B cell (primary cell): ENCODE measurements around the gene C11orf86. TPM values are rescaled to one million over a fixed set of nuclear protein-coding genes. Genes with fewer than 3 reads are reported as not detected.
"Not testable (repeated sequence)": the region's sequence is repeated elsewhere in the genome, so short reads cannot be mapped to it uniquely, and the experiment has no call there.

Experiments used
- ATAC-seq: fragments of 200-7000 bp; cut with Tn5 transposase; one replicate; pipeline ENCODE4 v1.10.0; 2021; ENCODE audit warnings: low read depth, mild to moderate bottlenecking, moderate number of reproducible peaks, moderate library complexity
- CTCF ChIA-PET: fragments of 350-600 bp; sonication (Branson Sonifier 250); formaldehyde crosslinking; loops from one replicate; lab custom pipeline; 2021; ENCODE audit warnings: antibody characterized with exemption, inconsistent platforms; lab: Charles Lee
- POLR2A ChIA-PET: fragments of 350-600 bp; sonication (Branson Sonifier 250); formaldehyde crosslinking; loops from one replicate; lab custom pipeline; 2021; ENCODE audit warnings: antibody characterized with exemption; lab: Charles Lee
- DNase-seq: peaks from one replicate; pipeline ENCODE4 v3.0.0; 2013
- H2AFZ ChIP-seq: 2 replicates; pipeline ENCODE4 v1.6.1; 2012; ENCODE audit warnings: mild to moderate bottlenecking, low read depth, low read length; ENCODE audit not compliant: insufficient read depth, poor library complexity, severe bottlenecking
- H3K27ac ChIP-seq, 2 donors: 1 replicate in 1 of 2; 2 replicates in 1 of 2; pipeline ENCODE4 v1.5.1; 2012 to 2013; ENCODE audit warnings: low read length in 2 of 2, mild to moderate bottlenecking in 2 of 2, moderate library complexity in 1 of 2
- H3K27me3 ChIP-seq, 4 experiments: fragments of 200-600 bp in 1 of 4; sonication (generic) in 1 of 4; replicated peaks in 1 of 4; 1 replicate in 2 of 4; 2 replicates in 2 of 4; pipeline versions ENCODE4 v1.6.1 to v1.7.0; 2013 to 2016; ENCODE audit warnings: low read length in 3 of 4, mild to moderate bottlenecking in 2 of 4, mixed read lengths in 1 of 4, moderate library complexity in 1 of 4; ENCODE audit not compliant: insufficient read depth in 4 of 4, control insufficient read depth in 3 of 4; ENCODE audit errors: control extremely low read depth in 1 of 4
- H3K36me3 ChIP-seq, 2 experiments: replicated peaks in 1 of 2; 1 replicate in 1 of 2; 2 replicates in 1 of 2; pipeline versions ENCODE4 v1.6.1 to v1.7.1; 2013; ENCODE audit warnings: low read length in 1 of 2; ENCODE audit not compliant: insufficient read depth in 2 of 2, control insufficient read depth in 1 of 2; ENCODE audit errors: control extremely low read depth in 1 of 2, extremely low read depth in 1 of 2
- H3K4me1 ChIP-seq, 2 donors: fragments of 200-600 bp in 1 of 2; sonication (generic) in 1 of 2; 1 replicate in 1 of 2; 2 replicates in 1 of 2; pipeline versions ENCODE4 v1.5.1 to v1.6.1; 2013 to 2017; ENCODE audit warnings: low read length in 2 of 2; ENCODE audit not compliant: control insufficient read depth in 2 of 2, insufficient read depth in 2 of 2
- H3K4me2 ChIP-seq: replicated peaks from 2 replicates; pipeline ENCODE3; 2012; ENCODE audit warnings: mild to moderate bottlenecking, low read depth, low read length; ENCODE audit not compliant: poor library complexity, severe bottlenecking
- H3K4me3 ChIP-seq, 5 experiments: fragments of 200-600 bp in 1 of 5; sonication (generic) in 1 of 5; 1 replicate in 3 of 5; 2 replicates in 2 of 5; pipeline versions ENCODE4 v1.5.1 to v1.7.0; 2011 to 2016; ENCODE audit warnings: low read length in 4 of 5, mild to moderate bottlenecking in 4 of 5, low read depth in 2 of 5, control low read depth in 1 of 5, moderate library complexity in 1 of 5; ENCODE audit not compliant: insufficient read depth in 1 of 5; ENCODE audit errors: control extremely low read depth in 1 of 5, extremely low read depth in 1 of 5
- H3K79me2 ChIP-seq: fragments of 200-600 bp; sonication (generic); one replicate; pipeline ENCODE4 v1.6.0; 2016; ENCODE audit warnings: low read length; ENCODE audit not compliant: control insufficient read depth, insufficient read depth
- H3K9ac ChIP-seq: fragments of 200-600 bp; sonication (generic); 2 replicates; pipeline ENCODE4 v1.6.1; 2017; ENCODE audit warnings: mild to moderate bottlenecking, low read length, moderate library complexity
- H3K9me3 ChIP-seq, 3 donors: one replicate each; pipeline versions ENCODE4 v1.6.1 to v1.7.1; 2013; ENCODE audit warnings: low read length in 2 of 3; ENCODE audit not compliant: control insufficient read depth in 2 of 3, insufficient read depth in 1 of 3; ENCODE audit errors: control extremely low read depth in 1 of 3
- H4K20me1 ChIP-seq: 2 replicates; pipeline ENCODE4 v1.6.0; 2012; ENCODE audit warnings: mild to moderate bottlenecking, low read length; ENCODE audit not compliant: insufficient read depth, control insufficient read depth, poor library complexity, severe bottlenecking
- H3K27ac Mint-ChIP-seq: one replicate; pipeline ENCODE4 v1.8.0; 2021; ENCODE audit warnings: mixed read lengths
- H3K27me3 Mint-ChIP-seq: one replicate; pipeline ENCODE4 v1.8.0; 2021; ENCODE audit warnings: mixed read lengths
- H3K4me1 Mint-ChIP-seq: one replicate; pipeline ENCODE4 v1.8.0; 2021; ENCODE audit warnings: mixed read lengths
- H3K4me3 Mint-ChIP-seq: one replicate; pipeline ENCODE4 v1.8.0; 2021; ENCODE audit warnings: mixed read lengths
- H3K9me3 Mint-ChIP-seq: one replicate; pipeline ENCODE4 v1.8.0; 2022; ENCODE audit warnings: mixed read lengths; ENCODE audit not compliant: insufficient read depth
- CTCF ChIP-seq: fragments of 200-600 bp; IDR thresholded peaks from one replicate; pipeline ENCODE4 v1.8.0; 2022; ENCODE audit warnings: antibody characterized with exemption, mild to moderate bottlenecking
- EZH2 ChIP-seq: IDR thresholded peaks from 2 replicates; pipeline ENCODE4 v1.6.1; 2012; ENCODE audit warnings: borderline replicate concordance, low read depth, mild to moderate bottlenecking, moderate library complexity, low read length; ENCODE audit not compliant: insufficient read depth, poor library complexity, severe bottlenecking
- WGBS: methylation state at CpG from one replicate; pipeline ENCODE4 v1.1.5; 2013; ENCODE audit warnings: missing lambda C conversion rate; ENCODE audit not compliant: insufficient coverage; 5-methylcytosine and 5-hydroxymethylcytosine counted together
- intact Hi-C: fragments of 100-400 bp; cut with micrococcal nuclease; formaldehyde crosslinking; loops from one replicate; pipeline ENCODE4 v1.10.0; 2022
- polyA plus RNA-seq: library from polyadenylated mRNA; depleted of rRNA; stranded (reverse); fragments of >200 nt; gene quantifications from 2 replicates; pipeline ENCODE4 v1.2.3, GENCODE V29; 2012
- total RNA-seq, 2 donors: library from RNA; stranded (reverse); fragments of 120-200 nt in 1 of 2; gene quantifications; 1 replicate in 1 of 2; 2 replicates in 1 of 2; pipeline versions ENCODE4 v1.2.3 to v1.2.4, GENCODE V29; 2013 to 2022

The C11orf86 gene
- total and polyA plus RNA-seq, 2 donors (not counting 1 experiment from before 2014, with no cell fraction given): not detected

DNA sequence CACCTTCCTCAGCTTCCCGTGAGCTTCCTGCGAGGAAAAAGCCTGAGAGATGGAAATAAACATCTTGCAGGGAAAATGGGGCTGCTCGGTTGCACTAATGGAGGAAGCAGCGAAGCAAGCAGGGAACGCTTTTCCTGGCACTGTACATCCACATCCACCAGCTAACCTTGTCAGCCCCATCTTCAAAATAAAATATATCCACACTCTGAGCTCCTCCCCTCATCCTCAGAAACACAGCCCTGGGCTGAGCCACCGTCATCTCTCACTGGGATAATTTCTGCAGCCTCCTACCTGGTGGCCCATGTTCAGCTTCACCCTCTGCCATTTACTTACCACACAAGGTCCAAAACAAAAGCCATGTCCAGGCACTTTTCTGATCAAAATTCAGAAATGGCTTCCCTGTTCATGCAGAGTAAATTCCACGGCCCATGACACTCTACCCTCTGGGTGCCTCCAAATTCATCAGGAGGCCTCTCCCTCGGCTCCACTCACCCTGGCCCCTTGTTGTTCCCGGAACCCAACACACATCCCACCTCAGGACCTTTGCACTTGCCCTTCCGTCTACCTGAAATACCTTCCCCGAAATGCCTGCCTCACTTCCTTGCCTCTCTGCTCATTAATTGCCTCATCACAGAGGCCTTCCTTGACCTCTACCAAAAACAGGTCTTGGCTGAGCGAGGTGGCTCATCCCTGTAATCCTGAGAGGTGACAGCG, 13.0 kb downstream of the C11orf86 start:
- no peak overlapping the region for H3K9ac ChIP-seq
- no peaks in the 10 kb centered on the region for H4K20me1 ChIP-seq
- no peaks in the 10 kb centered on the region for H3K36me3 ChIP-seq
- ChIA-PET CTCF (no interaction called here), POLR2A (no interaction called here)
- no peak overlapping the region for H3K27ac ChIP-seq
- TF ChIP-seq CTCF (no peak), EZH2 (no peak)
- Mint-ChIP-seq H3K27ac (no peak overlapping the region), H3K9me3 (no peaks in the 10 kb centered on the region), H3K4me3 (no peak overlapping the region), H3K4me1 (no peaks in the 10 kb centered on the region), H3K27me3 (peaks cover 34% of the 10 kb centered on the region)
- H3K79me2 ChIP-seq: no peaks in the 10 kb centered on the region
- H3K27me3 ChIP-seq: peaks cover 0 to 14% (median 0%) of the 10 kb centered on the region in 4 experiments
- ATAC-seq (no peak), DNase-seq (no peak)
- no peak overlapping the region for H3K4me2 ChIP-seq
- no peaks in the 10 kb centered on the region for H3K9me3 ChIP-seq
- H3K4me1 ChIP-seq: no peaks in the 10 kb centered on the region
- 89% methylated on average over 10 of the region's 13 CpGs for WGBS
- H3K4me3 ChIP-seq: no peak overlapping the region
- no peak overlapping the region for H2AFZ ChIP-seq
- intact Hi-C loops: no loop called here

DNA sequence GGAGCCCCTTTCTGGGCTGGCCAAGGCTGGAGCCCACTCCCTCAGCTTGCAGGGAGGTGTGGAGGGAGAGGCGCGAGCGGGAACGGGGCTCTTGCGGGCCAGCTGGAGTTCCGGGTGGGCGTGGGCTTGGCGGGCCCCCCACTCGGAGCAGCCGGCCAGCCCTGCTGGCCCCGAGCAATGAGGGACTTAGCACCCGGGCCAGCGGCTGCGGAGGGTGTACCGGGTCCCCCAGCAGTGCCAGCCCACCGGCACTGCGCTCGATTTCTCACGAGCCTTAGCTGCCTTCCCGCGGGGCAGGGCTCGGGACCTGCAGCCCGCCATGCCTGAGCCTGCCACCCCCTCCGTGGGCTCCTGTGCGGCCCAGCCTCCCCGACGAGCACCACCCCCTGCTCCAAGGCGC, 13.6 kb downstream of the C11orf86 start:
- H3K4me2 ChIP-seq, H4K20me1 ChIP-seq, H3K79me2 ChIP-seq, H2AFZ ChIP-seq, H3K4me3 ChIP-seq, intact Hi-C loops, POLR2A ChIA-PET, H3K9ac ChIP-seq, H3K27me3 ChIP-seq, CTCF ChIA-PET, H3K9me3 Mint-ChIP-seq, H3K27ac ChIP-seq, H3K4me1 Mint-ChIP-seq, H3K36me3 ChIP-seq, H3K9me3 ChIP-seq, H3K4me3 Mint-ChIP-seq, ATAC-seq, H3K4me1 ChIP-seq, H3K27ac Mint-ChIP-seq, DNase-seq: not testable (repeated sequence)
- WGBS: 97% methylated on average over 23 of the region's 28 CpGs
- peaks cover 40% of the 10 kb centered on the region for H3K27me3 Mint-ChIP-seq

DNA sequence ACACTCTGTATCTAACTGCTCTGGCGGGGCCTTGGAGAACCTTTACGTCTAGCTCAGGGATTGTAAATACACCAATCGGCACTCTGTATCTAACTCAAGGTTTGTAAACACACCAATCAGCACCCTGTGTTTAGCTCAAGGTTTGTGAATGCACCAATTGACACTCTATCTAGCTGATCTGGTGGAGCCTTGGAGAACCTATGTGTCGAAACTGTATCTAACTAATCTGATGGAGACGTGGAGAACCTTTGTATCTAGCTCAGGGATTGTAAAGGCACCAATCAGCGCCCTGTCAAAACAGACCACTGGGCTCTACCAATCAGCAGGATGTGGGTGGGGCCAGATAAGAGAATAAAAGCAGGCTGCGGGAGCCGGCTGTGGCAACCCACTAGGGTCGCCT, 14.3 kb downstream of the C11orf86 start:
- H3K27ac ChIP-seq, DNase-seq, H3K9me3 ChIP-seq, ATAC-seq, intact Hi-C loops, H3K9me3 Mint-ChIP-seq, H2AFZ ChIP-seq, H3K27ac Mint-ChIP-seq, H3K27me3 ChIP-seq, POLR2A ChIA-PET, H3K4me3 ChIP-seq, H3K79me2 ChIP-seq, H3K9ac ChIP-seq, H3K4me1 Mint-ChIP-seq, H3K4me2 ChIP-seq, H4K20me1 ChIP-seq, H3K4me1 ChIP-seq, H3K4me3 Mint-ChIP-seq, H3K36me3 ChIP-seq, CTCF ChIA-PET: not testable (repeated sequence)
- WGBS: 88% methylated on average over 7 of the region's 9 CpGs
- H3K27me3 Mint-ChIP-seq: peaks cover 39% of the 10 kb centered on the region
